Measurements from ENCODE around the gene MAPK10. TPM values are rescaled to one million over a fixed set of nuclear protein-coding genes. Genes with fewer than 3 reads are reported as not detected.

MAPK10 gene
- total RNA-seq, 1 donor from 2014 or later, result 23.6 TPM

DNA sequence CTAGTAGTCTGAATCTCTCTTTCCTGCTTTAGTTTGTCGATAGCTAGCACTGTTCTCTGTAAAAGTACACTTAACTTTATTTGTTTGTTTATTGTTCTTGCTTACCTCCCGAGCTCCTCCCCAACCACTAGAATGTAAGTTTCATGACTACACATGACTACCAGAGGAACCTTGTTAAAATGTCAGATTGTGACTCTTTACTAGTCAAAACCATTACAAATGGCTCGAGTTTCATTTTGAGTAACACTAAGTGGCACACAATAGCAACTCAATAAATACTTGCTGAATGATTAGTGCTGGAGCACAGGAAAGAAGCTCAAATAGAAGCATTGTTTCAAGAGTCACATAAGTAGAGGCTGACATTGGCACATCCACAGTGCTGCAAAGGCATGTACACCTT, 116.1 kb downstream of the MAPK10 start:
- intact Hi-C loops (cut with DNase I), result no loop called here
- H3K27ac ChIP-seq, result no peak overlapping the region
- no peaks in the 10 kb centered on the region for H3K36me3 ChIP-seq
- H3K27me3 ChIP-seq, result no peaks in the 10 kb centered on the region
- no peak for TF ChIP-seq CTCF (IDR thresholded peaks at IDR 0.05)
- DNase-seq (no peak), ATAC-seq (no peak)
- no peak overlapping the region for H3K4me3 ChIP-seq
- no peaks in the 10 kb centered on the region for H3K4me1 ChIP-seq
- H3K9me3 ChIP-seq, result no peaks in the 10 kb centered on the region

- ATAC-seq, result no peak
- no peak for DNase-seq
- Histone ChIP-seq H3K4me3 (no peak overlapping the region), H3K9me3 (peaks cover 6% of the 10 kb centered on the region), H3K27ac (no peak overlapping the region), H3K27me3 (no peaks in the 10 kb centered on the region), H3K4me1 (no peaks in the 10 kb centered on the region), H3K36me3 (no peaks in the 10 kb centered on the region)
- TF ChIP-seq CTCF (IDR thresholded peaks at IDR 0.05), result no peak
- intact Hi-C loops (cut with DNase I), result no loop called here
Measured at GRCh38 chr4:86242677-86243076, 117.2 kb downstream of the MAPK10 start.

DNA sequence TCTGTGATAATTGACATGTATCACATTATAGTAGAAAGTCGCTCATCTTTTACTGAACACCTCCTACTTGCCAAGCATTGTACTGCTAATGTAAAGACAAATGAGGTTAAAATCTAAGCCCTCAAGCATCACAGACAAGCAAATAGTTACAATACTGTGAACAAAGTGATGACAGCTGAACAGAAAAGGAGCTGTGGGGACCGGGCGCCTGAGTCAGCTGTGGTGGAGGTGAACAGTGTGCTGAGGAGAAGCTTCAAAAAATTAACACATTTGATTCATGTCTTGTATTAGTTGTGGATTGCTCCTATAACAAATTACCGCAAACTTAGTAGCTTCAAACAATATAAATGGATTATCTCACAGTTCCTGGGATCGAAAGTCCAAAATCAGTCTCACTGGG, 124.3 kb downstream of the MAPK10 start:
- no peaks in the 10 kb centered on the region for H3K4me1 ChIP-seq
- no peak overlapping the region for H3K4me3 ChIP-seq
- no peak for ATAC-seq
- no peaks in the 10 kb centered on the region for H3K36me3 ChIP-seq
- DNase-seq, result no peak
- H3K27ac ChIP-seq, result no peak overlapping the region
- intact Hi-C loops (cut with DNase I), result no loop called here
- TF ChIP-seq CTCF (IDR thresholded peaks at IDR 0.05), result no peak
- peaks cover 6% of the 10 kb centered on the region for H3K9me3 ChIP-seq
- H3K27me3 ChIP-seq, result no peaks in the 10 kb centered on the region

- no peak for TF ChIP-seq CTCF (IDR thresholded peaks at IDR 0.05)
- intact Hi-C loops (cut with DNase I), result no loop called here
- Histone ChIP-seq H3K4me3 (no peak overlapping the region), H3K36me3 (no peaks in the 10 kb centered on the region), H3K9me3 (peaks cover 6% of the 10 kb centered on the region), H3K4me1 (no peaks in the 10 kb centered on the region), H3K27me3 (no peaks in the 10 kb centered on the region), H3K27ac (no peak overlapping the region)
- ATAC-seq (no peak), DNase-seq (no peak)
Measured at GRCh38 chr4:86233681-86234080, 126.2 kb downstream of the MAPK10 start.

GRCh38 chr4:86233090-86233489, 126.8 kb downstream of the MAPK10 start:
- Histone ChIP-seq H3K4me3 (no peak overlapping the region), H3K27ac (no peak overlapping the region), H3K4me1 (no peaks in the 10 kb centered on the region), H3K36me3 (no peaks in the 10 kb centered on the region), H3K27me3 (no peaks in the 10 kb centered on the region), H3K9me3 (peaks cover 1% of the 10 kb centered on the region)
- ATAC-seq, result no peak
- no peak for DNase-seq
- intact Hi-C loops (cut with DNase I), result no loop called here
- no peak for TF ChIP-seq CTCF (IDR thresholded peaks at IDR 0.05)

GRCh38 chr4:86223472-86223871, 136.4 kb downstream of the MAPK10 start:
- peak; percentile 60 for ATAC-seq
- Histone ChIP-seq H3K36me3 (no peaks in the 10 kb centered on the region), H3K27me3 (no peaks in the 10 kb centered on the region), H3K4me1 (no peaks in the 10 kb centered on the region), H3K4me3 (no peak overlapping the region), H3K27ac (no peak overlapping the region), H3K9me3 (no peaks in the 10 kb centered on the region)
- TF ChIP-seq CTCF (IDR thresholded peaks at IDR 0.05), result peak; percentile 29
- intact Hi-C loops (cut with DNase I), result no loop called here
- no peak for DNase-seq

All from upper lobe of right lung (tissue), 1 donor.